GM11168 (cell line): ENCODE results near the gene SPATA33.

Experiments
- in situ Hi-C: fragments of 300-500 bp; cut with MboI; formaldehyde crosslinking; loops from one replicate; pipeline ENCODE4 v1.12.0; 2022; ENCODE audit warnings: low sequenced_read_pairs; ENCODE audit not compliant: unreplicated experiment

Gene SPATA33

GRCh38 chr16:89704281-89704680, 46.6 kb downstream of the SPATA33 start:
- in situ Hi-C loops: loop anchor here (10.0 kb wide), 1 partner anchor 161 kb away; no protein-coding TSS in a partner anchor

- in situ Hi-C loops: loop anchor here (5.0 to 10.0 kb wide), 2 partner anchors 87 to 160 kb away; no protein-coding TSS in a partner anchor
Observed at GRCh38 chr16:89705006-89705405, 47.4 kb downstream of the SPATA33 start.

- in situ Hi-C loops: loop anchor here (5.0 to 10.0 kb wide), 2 partner anchors 86 to 158 kb away; no protein-coding TSS in a partner anchor
Observed at GRCh38 chr16:89706518-89707260, 49.1 kb downstream of the SPATA33 start.

GRCh38 chr16:89707695-89708094, 50.1 kb downstream of the SPATA33 start:
- in situ Hi-C loops: loop anchor here (5.0 to 10.0 kb wide), 2 partner anchors 85 to 157 kb away; no protein-coding TSS in a partner anchor

GRCh38 chr16:89708481-89708931, 50.9 kb downstream of the SPATA33 start:
- in situ Hi-C loops: loop anchor here (5.0 to 10.0 kb wide), 2 partner anchors 84 to 156 kb away; no protein-coding TSS in a partner anchor

GRCh38 chr16:89709166-89709565, 51.5 kb downstream of the SPATA33 start:
- in situ Hi-C loops: loop anchor here (5.0 to 10.0 kb wide), 2 partner anchors 83 to 156 kb away; no protein-coding TSS in a partner anchor

- in situ Hi-C loops: loop anchor here (5.0 to 10.0 kb wide), 2 partner anchors 82 to 155 kb away; no protein-coding TSS in a partner anchor
Observed at GRCh38 chr16:89709716-89710432, 52.2 kb downstream of the SPATA33 start.

- in situ Hi-C loops: no loop called here
Observed at GRCh38 chr16:89710709-89711564, 53.3 kb downstream of the SPATA33 start.

GRCh38 chr16:89711601-89712273, 54.1 kb downstream of the SPATA33 start:
- in situ Hi-C loops: no loop called here

GRCh38 chr16:89712274-89712781, 54.7 kb downstream of the SPATA33 start:
- in situ Hi-C loops: no loop called here

- in situ Hi-C loops: no loop called here
Observed at GRCh38 chr16:89716493-89716892, 58.9 kb downstream of the SPATA33 start.

GRCh38 chr16:89716916-89717687, 59.5 kb downstream of the SPATA33 start:
- in situ Hi-C loops: no loop called here

GRCh38 chr16:89717688-89718505, 60.3 kb downstream of the SPATA33 start:
- in situ Hi-C loops: no loop called here
